ENCODE data around the gene CKB.
"Not testable (repeated sequence)": the region's sequence is repeated elsewhere in the genome, so short reads cannot be mapped to it uniquely, and the experiment has no call there.

The CKB gene

GRCh38 chr14:103527408-103528145, 4.9 kb upstream of the CKB start:
- TF ChIP-seq Cebpa-rat (IDR thresholded peaks at IDR 0.05) = no peak
- Histone ChIP-seq H3K36me3 (peaks cover 27% of the 10 kb centered on the region), H3K4me1 (peaks cover 67% of the 10 kb centered on the region), H3K4me2 (peak overlapping the region; percentile 97), H3K4me3 (peak overlapping the region; percentile 97; the same call in 1 of the 2 replicates), H4K20me1 (peaks cover 44% of the 10 kb centered on the region), H3K27ac (peak overlapping the region; percentile 93), H3K9me3 (no peaks in the 10 kb centered on the region), H3K9ac (peak overlapping the region; percentile 79; the same call in 1 of the 2 replicates), H3K27me3 (peaks cover 28% of the 10 kb centered on the region)

DNA sequence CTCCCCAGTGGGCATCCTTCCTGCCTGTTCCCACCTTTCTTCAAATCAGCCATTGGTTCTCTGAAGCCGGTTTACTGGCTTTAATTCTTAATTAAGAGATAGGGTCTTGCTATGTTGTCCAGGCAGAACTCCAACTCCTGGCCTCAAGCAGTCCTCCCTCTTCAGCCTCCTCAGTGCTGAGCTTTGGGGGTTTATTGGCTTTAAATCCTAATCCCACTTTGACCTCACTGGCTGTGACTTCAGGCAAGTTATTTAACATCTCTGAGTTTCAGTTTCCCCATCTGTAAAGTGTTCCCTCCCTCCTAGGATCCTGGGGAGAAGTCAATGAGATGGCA, 4.3 kb upstream of the CKB start:
- Histone ChIP-seq H3K4me2 (peak overlapping the region; percentile 97), H3K9me3 (no peaks in the 10 kb centered on the region), H3K4me3 (no peak overlapping the region), H3K27me3 (peaks cover 35% of the 10 kb centered on the region), H3K27ac (0 out of 2 replicates have a peak overlapping the region, but pooled peaks have one; percentile 93), H3K4me1 (peaks cover 74% of the 10 kb centered on the region), H3K36me3 (peaks cover 20% of the 10 kb centered on the region), H4K20me1 (peaks cover 38% of the 10 kb centered on the region), H3K9ac (no peak overlapping the region)
- no peak for TF ChIP-seq Cebpa-rat (IDR thresholded peaks at IDR 0.05)

GRCh38 chr14:103526247-103526913, 3.8 kb upstream of the CKB start:
- H3K27ac ChIP-seq = no peak overlapping the region

DNA sequence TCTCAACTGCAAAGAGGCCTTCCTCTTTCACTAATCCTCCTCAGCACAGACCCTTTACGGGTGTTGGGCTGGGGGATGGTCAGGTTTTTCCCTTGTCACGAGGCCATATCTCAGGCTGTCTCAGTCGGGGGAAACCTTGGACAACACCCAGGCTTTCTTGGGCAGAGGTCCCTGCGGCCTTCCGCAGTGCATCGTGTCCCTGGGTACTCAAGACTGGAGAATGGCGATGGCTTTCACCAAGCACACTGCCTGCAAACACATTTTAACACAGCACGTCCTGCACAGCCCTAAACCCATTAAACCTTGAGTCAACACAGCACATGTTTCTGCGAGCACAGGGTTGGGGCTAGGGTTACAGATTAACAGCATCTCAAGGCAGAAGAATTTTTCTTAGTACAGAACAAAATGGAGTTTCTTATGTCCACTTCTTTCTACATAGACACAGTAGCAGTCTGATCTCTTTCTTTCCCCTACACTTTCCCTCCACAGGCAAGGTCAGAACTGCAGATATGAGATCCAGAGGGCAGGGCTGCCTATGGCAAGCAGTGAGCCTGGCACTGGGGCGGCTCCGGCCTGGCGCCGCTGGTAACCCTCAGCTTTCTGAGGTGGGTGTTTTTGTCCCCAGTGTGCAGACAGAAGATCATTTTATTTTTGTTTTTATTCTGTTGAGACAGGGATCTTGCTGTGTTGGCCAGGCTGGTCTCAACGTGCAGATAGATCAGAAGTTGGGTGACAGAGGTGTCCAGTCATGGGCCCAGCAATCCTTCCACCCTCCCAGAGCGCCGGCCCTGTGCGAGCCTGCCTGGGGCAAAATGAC, 3.0 kb upstream of the CKB start:
- not testable (repeated sequence) for H3K9me3 ChIP-seq, H3K4me3 ChIP-seq, H3K27ac ChIP-seq, H3K36me3 ChIP-seq
- 0 out of 2 replicates have a peak overlapping the region, but pooled peaks have one; percentile 3 for H3K9ac ChIP-seq
- peaks cover 26% of the 10 kb centered on the region for H4K20me1 ChIP-seq
- H3K4me1 ChIP-seq = peaks cover 66% of the 10 kb centered on the region
- peaks cover 47% of the 10 kb centered on the region for H3K27me3 ChIP-seq
- H3K4me2 ChIP-seq = peak overlapping the region; percentile 97; the same call in 1 of the 2 replicates

More at GRCh38 chr14:103526247-103526913, 3.8 kb upstream of the CKB start:
- Histone ChIP-seq H3K4me3 (no peak overlapping the region), H3K36me3 (peaks cover 15% of the 10 kb centered on the region), H3K4me2 (peak overlapping the region; percentile 97), H4K20me1 (peaks cover 33% of the 10 kb centered on the region), H3K9ac (0 out of 2 replicates have a peak overlapping the region, but pooled peaks have one; percentile 3), H3K9me3 (no peaks in the 10 kb centered on the region), H3K27me3 (peaks cover 40% of the 10 kb centered on the region), H3K4me1 (peaks cover 70% of the 10 kb centered on the region)
- TF ChIP-seq Cebpa-rat (IDR thresholded peaks at IDR 0.05) = no peak

GRCh38 chr14:103524002-103524935, 1.6 kb upstream of the CKB start:
- no peak overlapping the region for H3K4me3 ChIP-seq
- H3K27me3 ChIP-seq = peaks cover 49% of the 10 kb centered on the region
- H3K27ac ChIP-seq = no peak overlapping the region
- peaks cover 66% of the 10 kb centered on the region for H3K4me1 ChIP-seq
- no peaks in the 10 kb centered on the region for H3K36me3 ChIP-seq
- no peaks in the 10 kb centered on the region for H3K9me3 ChIP-seq
- no peak for TF ChIP-seq Cebpa-rat (IDR thresholded peaks at IDR 0.05)
- 0 out of 2 replicates have a peak overlapping the region, but pooled peaks have one; percentile 5 for H3K4me2 ChIP-seq
- peaks cover 12% of the 10 kb centered on the region for H4K20me1 ChIP-seq
- no peak overlapping the region for H3K9ac ChIP-seq

GRCh38 chr14:103523575-103523954, 935 bp upstream of the CKB start:
- Histone ChIP-seq H3K9me3 (no peaks in the 10 kb centered on the region), H3K4me2 (0 out of 2 replicates have a peak overlapping the region, but pooled peaks have one; percentile 83), H3K9ac (no peak overlapping the region), H4K20me1 (peaks cover 12% of the 10 kb centered on the region), H3K27ac (no peak overlapping the region), H3K36me3 (no peaks in the 10 kb centered on the region), H3K4me3 (no peak overlapping the region), H3K27me3 (peaks cover 49% of the 10 kb centered on the region), H3K4me1 (peaks cover 70% of the 10 kb centered on the region)
- no peak for TF ChIP-seq Cebpa-rat (IDR thresholded peaks at IDR 0.05)

DNA sequence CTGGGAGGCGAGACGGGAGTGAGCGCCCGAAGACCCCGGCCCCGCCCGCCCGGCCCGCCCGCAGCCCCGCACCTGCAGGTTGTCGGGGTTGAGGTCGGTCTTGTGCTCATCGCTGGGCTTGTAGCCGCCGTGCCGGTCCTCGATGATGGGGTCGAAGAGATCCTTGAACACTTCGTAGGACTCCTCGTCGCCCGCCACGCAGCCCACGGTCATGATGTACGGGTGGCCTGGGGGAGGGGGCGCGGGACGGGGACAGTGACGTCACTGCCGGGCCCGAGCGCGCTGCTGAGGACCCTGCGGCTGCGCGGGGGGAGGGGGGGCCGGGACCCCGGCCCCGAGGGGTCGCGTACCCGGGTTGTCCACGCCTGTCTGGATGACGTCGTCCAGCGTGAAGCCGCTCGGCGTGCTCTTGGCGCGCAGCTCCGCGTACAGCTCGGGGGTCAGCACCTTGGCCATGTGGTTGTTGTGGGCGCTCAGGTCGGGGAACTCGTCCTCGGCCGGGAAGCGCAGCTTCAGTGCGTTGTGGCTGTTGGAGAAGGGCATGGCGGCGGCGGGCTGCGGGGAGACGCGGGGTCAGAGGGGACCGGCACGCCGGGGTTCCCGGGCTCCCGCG, 573 bp downstream of the CKB start:
- H3K27me3 ChIP-seq = peaks cover 49% of the 10 kb centered on the region
- H3K9me3 ChIP-seq = no peaks in the 10 kb centered on the region
- peak overlapping the region; percentile 83 for H3K4me2 ChIP-seq
- peak overlapping the region; percentile 71; the same call in 1 of the 2 replicates for H3K9ac ChIP-seq
- TF ChIP-seq Cebpa-rat (IDR thresholded peaks at IDR 0.05) = no peak
- peaks cover 12% of the 10 kb centered on the region for H4K20me1 ChIP-seq
- peaks cover 66% of the 10 kb centered on the region for H3K4me1 ChIP-seq
- H3K27ac ChIP-seq = no peak overlapping the region
- no peaks in the 10 kb centered on the region for H3K36me3 ChIP-seq
- H3K4me3 ChIP-seq = peak overlapping the region; percentile 72

DNA sequence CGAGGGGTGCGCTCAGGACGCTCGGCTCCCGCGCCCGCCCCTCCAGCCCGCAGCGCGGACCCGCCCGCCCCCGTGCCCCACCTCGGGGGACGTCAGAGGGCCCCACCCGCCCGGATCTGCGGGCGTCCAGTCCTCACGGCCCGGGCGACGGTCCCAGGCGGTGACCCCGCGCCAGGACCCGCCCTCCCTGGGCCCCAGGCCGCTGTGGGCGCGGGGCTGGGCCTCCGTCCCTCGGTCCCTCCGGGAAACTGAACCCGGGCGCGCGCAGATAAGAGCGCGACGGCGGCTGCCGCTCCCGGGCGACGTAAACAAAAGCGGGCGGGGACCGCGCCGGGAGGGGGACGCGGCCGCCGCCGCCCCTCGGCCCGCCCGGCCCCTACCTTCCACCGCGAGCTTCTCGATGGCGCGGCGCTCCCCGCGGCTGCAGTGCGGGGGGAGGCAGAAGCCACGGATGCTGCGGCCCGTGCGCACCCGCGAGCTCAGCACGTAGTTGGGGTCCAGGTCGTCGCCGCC, 1.1 kb downstream of the CKB start:
- peak overlapping the region; percentile 65; the same call in 1 of the 2 replicates for H3K27ac ChIP-seq
- H3K4me2 ChIP-seq = peak overlapping the region; percentile 83
- peaks cover 12% of the 10 kb centered on the region for H4K20me1 ChIP-seq
- TF ChIP-seq Cebpa-rat (IDR thresholded peaks at IDR 0.05) = no peak
- peaks cover 46% of the 10 kb centered on the region for H3K27me3 ChIP-seq
- H3K9ac ChIP-seq = peak overlapping the region; percentile 71
- H3K9me3 ChIP-seq = no peaks in the 10 kb centered on the region
- peak overlapping the region; percentile 72 for H3K4me3 ChIP-seq
- peaks cover 66% of the 10 kb centered on the region for H3K4me1 ChIP-seq
- no peaks in the 10 kb centered on the region for H3K36me3 ChIP-seq

Measured in BLaER1 (cell line).